Measurements from ENCODE around the gene CCNYL1. TPM values are rescaled to one million over a fixed set of nuclear protein-coding genes. Genes with fewer than 3 reads are reported as not detected.
A peak's percentile ranks its signal among the peaks of the same experiment; 100 is the strongest.
"Not testable (repeated sequence)": the region's sequence is repeated elsewhere in the genome, so short reads cannot be mapped to it uniquely, and the experiment has no call there.

The CCNYL1 gene
- polyA plus RNA-seq, 1 donor from 2014 or later: 2.4 TPM

DNA sequence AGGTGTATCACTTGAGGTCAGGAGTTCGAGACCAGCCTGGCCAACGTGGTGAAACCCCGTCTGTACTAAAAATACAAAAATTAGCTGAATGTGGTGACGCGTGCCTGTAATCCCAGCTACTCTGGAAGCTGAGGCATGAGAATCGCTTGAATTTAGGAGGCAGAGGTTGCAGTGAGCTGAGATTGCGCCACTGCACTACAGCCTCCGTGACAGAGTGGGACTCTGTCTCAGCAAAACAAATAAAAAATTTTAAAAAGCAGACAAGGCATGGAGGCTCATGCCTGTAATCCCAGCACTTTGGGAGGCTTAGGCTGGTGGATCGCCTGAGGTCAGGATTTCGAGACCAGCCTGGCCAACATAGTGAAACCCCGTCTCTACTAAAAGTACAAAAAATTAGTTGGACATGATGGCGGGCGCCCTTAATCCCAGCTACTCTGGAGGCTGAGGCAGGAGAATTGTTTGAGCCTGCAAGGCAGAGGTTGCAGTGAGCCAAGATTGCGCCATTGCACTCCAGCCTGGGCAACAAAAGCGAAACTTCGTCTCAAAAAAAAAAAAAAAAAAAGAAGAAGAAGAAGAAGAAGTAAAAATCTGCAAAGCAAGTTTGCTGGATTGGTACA, 20.5 kb upstream of the CCNYL1 start:
- H3K9me3 Mint-ChIP-seq, H3K27me3 Mint-ChIP-seq, H3K36me3 Mint-ChIP-seq, H3K27ac Mint-ChIP-seq, H3K4me1 Mint-ChIP-seq, H3K4me3 Mint-ChIP-seq: not testable (repeated sequence)

DNA sequence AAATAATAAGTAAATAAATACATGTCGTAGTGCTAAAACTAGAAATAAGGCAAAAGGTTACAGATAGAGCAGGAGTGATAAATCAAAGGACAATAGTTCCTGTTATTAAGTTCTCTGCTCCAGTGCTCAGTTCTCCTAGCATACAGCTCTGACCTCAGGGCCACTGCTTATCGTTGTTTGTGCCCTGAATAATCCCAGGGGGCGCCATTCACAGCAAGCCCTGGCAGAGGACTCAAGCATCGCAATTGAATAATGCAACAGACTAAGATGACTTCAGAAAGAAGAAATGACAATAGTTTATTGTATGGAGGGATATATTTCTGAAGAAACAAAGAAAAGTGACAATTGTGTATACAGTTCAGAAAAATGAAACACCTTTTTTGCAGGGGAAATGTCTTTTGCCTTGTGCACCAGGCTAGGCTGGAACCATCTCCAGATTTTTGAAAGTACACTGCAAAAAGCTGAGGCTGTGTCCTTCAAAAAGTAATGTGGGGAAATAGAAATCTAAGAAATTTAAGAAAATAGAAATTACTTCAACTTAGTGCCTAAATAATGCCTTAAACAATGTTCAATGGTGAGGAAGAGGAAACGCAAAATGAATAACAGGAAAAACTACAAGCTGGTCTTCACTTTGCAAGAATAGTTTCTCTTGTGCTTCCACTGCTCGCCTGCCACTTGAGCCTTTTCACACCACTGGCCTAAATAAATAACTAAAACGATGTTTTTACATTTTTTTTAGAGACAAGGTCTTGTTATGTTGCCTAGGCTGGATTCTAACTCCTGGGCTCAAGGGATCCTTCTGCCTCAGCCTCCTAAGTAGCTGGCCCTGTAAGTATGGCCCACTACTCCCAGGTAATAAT, 19.0 kb upstream of the CCNYL1 start:
- Mint-ChIP-seq H3K9me3 (no peaks in the 10 kb centered on the region), H3K4me1 (peaks cover 5 to 10% (median 8%) of the 10 kb centered on the region in 3 donors), H3K36me3 (peaks cover 3% of the 10 kb centered on the region), H3K27me3 (no peaks in the 10 kb centered on the region), H3K4me3 (no peak overlapping the region), H3K27ac (no peak overlapping the region)

DNA sequence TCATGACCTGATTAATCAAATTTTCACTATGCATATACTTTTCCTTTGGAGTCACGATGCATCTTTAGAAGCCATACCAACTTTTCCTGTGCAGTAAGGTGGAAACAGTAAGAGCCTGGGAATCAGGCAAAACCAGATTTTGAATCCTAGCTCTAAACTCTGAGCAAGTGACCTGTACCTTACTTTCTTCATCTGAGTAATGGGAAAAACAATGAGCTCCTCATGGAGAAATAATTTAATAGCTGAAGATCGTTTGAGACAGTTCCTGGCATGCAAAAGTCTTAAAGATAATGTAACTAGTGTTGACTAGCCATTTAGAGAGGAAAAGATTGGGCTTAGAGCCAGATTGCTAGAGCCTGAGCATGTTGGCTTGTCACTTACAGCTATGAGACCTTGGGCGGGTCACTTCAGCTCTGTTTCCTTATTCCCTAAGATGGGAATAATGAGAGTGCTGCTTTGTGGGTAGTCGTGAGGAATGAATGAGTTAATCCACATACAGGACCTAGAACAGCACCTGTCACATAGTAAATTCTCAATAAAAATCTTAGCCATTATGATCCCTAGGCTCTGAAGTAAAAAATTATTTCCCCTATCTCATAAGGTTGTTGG, 17.7 kb upstream of the CCNYL1 start:
- Mint-ChIP-seq H3K4me3 (no peak overlapping the region), H3K9me3 (no peaks in the 10 kb centered on the region), H3K36me3 (peaks cover 3% of the 10 kb centered on the region), H3K27me3 (no peaks in the 10 kb centered on the region), H3K27ac (peak overlapping the region in 1 of 3 donors; percentile 65), H3K4me1 (peaks cover 5 to 6% (median 5%) of the 10 kb centered on the region in 3 donors)

DNA sequence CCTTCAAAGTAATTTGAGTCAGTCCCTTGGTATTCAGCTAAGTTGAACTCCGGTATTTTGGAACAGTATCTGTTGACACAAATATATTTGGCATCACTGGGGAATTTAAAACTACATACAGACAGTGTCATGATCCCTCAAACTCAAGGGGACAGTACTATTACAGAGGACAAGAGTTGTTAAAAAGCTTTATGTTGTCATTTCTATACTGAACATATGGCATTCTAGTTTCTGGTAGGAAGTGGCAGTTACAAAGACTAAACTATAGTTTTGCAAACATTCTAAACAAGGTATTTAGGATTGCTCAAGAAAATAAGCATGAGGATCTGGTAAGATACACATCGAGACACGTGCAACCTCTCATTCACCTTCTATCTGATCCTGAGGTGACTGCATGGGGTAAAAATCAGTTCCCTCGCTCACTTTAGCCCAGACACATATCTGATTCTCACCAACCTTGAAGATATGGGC, 16.6 kb upstream of the CCNYL1 start:
- H3K27me3 Mint-ChIP-seq: no peaks in the 10 kb centered on the region
- no peak overlapping the region for H3K4me3 Mint-ChIP-seq
- H3K36me3 Mint-ChIP-seq: peaks cover 3% of the 10 kb centered on the region
- H3K9me3 Mint-ChIP-seq: no peaks in the 10 kb centered on the region
- H3K27ac Mint-ChIP-seq: no peak overlapping the region
- peaks cover 5 to 6% (median 5%) of the 10 kb centered on the region in 3 donors for H3K4me1 Mint-ChIP-seq

DNA sequence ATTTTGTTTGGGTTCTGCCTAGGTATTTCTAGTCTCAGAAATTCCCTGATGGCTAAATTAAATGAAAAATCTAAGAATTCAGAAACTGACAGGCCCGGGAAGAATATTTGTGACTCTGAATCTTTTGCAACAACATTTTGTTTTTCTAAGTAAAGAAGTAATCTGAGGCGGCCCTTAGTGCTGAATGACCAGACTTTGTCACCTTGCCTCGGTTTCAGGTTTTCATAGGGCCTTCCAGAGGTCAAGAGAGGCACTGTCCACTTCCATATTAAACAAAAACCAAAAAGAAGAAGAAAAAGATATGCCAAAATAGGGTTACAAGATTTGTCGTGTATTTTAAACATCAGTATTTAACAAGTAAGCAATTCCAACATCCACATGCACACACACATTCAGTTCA, 16.1 kb upstream of the CCNYL1 start:
- Mint-ChIP-seq H3K27ac (peak overlapping the region in 1 of 3 donors; percentile 53), H3K9me3 (no peaks in the 10 kb centered on the region), H3K27me3 (no peaks in the 10 kb centered on the region), H3K4me3 (no peak overlapping the region), H3K4me1 (peaks cover 5 to 6% (median 5%) of the 10 kb centered on the region in 3 donors), H3K36me3 (peaks cover 3% of the 10 kb centered on the region)

DNA sequence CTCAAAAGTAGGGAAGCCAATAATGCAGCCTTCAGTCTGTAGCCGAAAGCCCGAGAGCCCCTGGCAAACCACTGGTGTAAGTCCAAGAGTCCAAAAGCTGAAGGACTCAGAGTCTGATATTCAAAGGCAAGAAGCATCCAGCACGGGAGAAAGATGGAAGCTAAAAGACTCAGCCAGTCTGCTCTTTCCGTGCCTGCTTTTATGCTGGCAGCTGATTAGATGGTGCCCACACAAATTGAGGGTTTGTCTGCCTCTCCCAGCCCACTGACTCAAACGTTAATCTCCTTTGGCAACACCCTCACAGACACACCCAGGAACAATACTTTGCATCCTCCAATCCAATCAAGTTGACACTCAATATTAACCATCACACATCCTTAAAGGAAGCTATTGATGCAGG, 14.5 kb upstream of the CCNYL1 start:
- H3K4me3 Mint-ChIP-seq, H3K9me3 Mint-ChIP-seq, H3K27me3 Mint-ChIP-seq, H3K27ac Mint-ChIP-seq, H3K36me3 Mint-ChIP-seq, H3K4me1 Mint-ChIP-seq: not testable (repeated sequence)

DNA sequence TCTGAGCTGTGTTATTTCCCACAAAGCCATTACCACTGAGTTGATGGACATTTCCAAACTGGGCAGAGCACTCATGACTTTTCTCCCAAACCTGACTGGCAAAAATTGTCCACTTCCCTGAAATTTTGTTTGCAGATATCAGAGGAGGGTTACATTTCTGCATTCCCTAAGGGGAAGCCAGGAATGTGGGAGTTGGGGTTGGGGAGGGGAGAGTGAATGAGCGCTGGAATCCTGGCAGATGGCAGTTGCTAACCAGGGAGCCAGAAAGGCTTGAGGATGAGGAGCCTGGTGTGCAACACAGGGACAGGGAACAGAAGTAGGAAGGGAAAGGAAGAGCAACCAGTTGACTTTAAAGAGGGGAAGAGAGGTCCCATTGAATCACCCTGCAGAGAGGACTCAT, 14.0 kb upstream of the CCNYL1 start:
- no peaks in the 10 kb centered on the region for H3K9me3 Mint-ChIP-seq
- no peak overlapping the region for H3K27ac Mint-ChIP-seq
- no peaks in the 10 kb centered on the region for H3K27me3 Mint-ChIP-seq
- peaks cover 0 to 3% (median under 1%) of the 10 kb centered on the region in 3 donors for H3K4me1 Mint-ChIP-seq
- no peak overlapping the region for H3K4me3 Mint-ChIP-seq
- H3K36me3 Mint-ChIP-seq: peaks cover 3% of the 10 kb centered on the region

DNA sequence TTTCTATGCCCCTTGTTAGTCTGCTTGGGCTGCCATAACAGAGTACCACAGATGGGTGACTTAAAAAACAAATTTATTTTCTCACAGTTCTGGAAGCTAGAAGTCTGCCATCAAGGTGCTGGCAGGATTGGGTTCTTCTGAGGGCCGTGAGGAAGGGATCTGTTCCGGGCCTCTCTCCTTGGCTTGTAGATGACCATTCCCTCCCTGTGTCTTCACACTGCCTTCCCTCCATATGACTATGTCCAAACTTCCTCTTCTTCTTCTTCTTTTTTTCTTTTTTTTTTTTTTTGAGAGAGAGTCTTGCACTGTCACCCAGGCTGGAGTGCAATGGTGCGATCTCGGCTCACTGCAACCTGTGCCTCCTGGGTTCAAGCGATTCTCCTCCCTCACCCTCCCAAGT, 13.1 kb upstream of the CCNYL1 start:
- peaks cover 0 to 3% (median 0%) of the 10 kb centered on the region in 3 donors for H3K4me1 Mint-ChIP-seq
- H3K27ac Mint-ChIP-seq: peak overlapping the region in 1 of 3 donors; percentile 74
- peaks cover 2% of the 10 kb centered on the region for H3K36me3 Mint-ChIP-seq
- H3K9me3 Mint-ChIP-seq: no peaks in the 10 kb centered on the region
- H3K27me3 Mint-ChIP-seq: no peaks in the 10 kb centered on the region
- H3K4me3 Mint-ChIP-seq: no peak overlapping the region

DNA sequence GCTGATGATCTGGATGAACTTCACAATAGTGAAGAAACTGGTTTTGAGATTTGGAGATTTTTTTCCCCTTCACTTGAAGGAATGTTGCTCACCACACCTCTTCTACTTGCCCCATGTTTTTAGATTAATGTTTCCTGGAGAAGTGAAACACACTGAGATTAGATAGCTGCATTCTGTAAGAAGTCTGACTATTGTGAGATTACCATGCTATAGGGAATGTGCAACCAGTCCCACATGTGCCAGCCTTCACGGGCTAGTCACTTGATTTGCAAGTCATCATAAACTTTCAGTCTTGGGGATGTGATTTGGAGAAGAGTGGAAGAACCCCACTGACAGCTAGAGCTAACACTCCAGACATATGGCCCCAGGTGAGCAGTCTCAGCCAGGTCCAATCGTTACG, 7.4 kb upstream of the CCNYL1 start:
- Mint-ChIP-seq H3K27ac (peak overlapping the region in 1 of 3 donors; percentile 18), H3K36me3 (no peaks in the 10 kb centered on the region), H3K4me3 (peak overlapping the region in 1 of 4 donors; percentile 13), H3K4me1 (peaks cover 0 to 4% (median 3%) of the 10 kb centered on the region in 3 donors), H3K9me3 (no peaks in the 10 kb centered on the region), H3K27me3 (no peaks in the 10 kb centered on the region)

DNA sequence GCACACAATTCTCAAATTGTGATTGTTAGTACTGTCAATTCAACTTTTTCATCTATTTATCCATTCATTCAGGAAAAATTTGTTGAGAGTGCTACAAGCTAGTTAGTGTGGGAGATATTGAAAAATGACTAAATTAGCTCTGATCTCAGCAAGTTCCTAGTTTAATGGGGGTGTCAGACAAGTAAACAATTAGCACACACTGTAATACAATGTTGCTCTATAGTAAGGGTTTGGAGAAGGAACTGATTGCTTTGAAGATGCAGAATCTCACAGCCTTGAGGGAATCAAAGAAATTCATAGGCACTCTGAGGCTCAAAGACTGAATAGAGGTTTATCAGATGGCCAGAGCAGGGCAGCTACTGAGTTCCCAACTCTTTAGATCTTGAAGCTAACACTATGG, 6.8 kb upstream of the CCNYL1 start:
- H3K27me3 Mint-ChIP-seq: no peaks in the 10 kb centered on the region
- peak overlapping the region in 1 of 4 donors; percentile 13 for H3K4me3 Mint-ChIP-seq
- no peaks in the 10 kb centered on the region for H3K9me3 Mint-ChIP-seq
- H3K4me1 Mint-ChIP-seq: peaks cover 0 to 4% (median 3%) of the 10 kb centered on the region in 3 donors
- no peaks in the 10 kb centered on the region for H3K36me3 Mint-ChIP-seq
- no peak overlapping the region for H3K27ac Mint-ChIP-seq

DNA sequence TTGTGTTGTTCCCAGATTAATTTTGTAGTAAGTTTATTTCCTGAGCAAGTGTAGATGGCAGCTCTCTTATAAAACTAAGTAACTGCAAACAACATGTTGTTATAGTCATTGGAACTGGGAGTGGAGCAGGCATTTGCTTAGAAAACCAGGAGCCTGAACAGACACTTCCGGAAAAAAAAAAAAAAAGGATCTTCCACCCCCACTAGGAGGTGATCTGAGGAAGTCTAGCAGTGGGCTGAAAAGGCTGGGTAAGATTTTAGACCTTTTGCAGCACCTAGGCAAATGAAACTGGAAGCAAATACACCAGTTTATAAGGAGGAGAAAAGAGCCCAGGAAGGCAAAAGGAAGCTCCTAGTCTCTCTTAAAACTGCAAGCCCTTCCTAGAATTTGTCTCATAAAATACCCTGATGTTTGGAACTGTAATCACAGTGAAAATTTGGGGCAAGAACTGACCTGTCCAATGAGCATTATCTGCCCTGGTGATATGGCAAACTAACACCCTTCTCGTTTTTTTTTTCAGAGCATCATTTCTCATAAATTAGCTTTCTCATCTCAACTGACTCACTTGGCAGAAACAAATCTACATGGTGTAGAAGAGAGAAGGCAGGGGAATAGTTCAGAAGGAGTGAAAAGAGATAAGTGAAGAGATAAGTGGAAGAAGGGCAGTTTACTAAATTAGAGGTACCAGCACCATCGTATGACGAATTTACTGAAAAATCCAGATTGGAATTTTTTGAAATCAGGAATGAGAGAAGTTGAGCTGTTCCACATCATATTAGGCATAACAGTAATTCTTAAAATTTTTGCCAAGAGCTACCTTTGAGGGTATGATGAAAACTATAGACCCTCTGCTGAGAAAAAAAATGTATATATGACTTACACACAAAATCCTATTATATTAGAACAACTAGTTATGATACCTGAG, 4.2 kb upstream of the CCNYL1 start:
- peak overlapping the region in 1 of 4 donors; percentile 57 for H3K4me3 Mint-ChIP-seq
- H3K4me1 Mint-ChIP-seq: peaks cover 4 to 10% (median 5%) of the 10 kb centered on the region in 3 donors
- no peak overlapping the region for H3K27ac Mint-ChIP-seq

DNA sequence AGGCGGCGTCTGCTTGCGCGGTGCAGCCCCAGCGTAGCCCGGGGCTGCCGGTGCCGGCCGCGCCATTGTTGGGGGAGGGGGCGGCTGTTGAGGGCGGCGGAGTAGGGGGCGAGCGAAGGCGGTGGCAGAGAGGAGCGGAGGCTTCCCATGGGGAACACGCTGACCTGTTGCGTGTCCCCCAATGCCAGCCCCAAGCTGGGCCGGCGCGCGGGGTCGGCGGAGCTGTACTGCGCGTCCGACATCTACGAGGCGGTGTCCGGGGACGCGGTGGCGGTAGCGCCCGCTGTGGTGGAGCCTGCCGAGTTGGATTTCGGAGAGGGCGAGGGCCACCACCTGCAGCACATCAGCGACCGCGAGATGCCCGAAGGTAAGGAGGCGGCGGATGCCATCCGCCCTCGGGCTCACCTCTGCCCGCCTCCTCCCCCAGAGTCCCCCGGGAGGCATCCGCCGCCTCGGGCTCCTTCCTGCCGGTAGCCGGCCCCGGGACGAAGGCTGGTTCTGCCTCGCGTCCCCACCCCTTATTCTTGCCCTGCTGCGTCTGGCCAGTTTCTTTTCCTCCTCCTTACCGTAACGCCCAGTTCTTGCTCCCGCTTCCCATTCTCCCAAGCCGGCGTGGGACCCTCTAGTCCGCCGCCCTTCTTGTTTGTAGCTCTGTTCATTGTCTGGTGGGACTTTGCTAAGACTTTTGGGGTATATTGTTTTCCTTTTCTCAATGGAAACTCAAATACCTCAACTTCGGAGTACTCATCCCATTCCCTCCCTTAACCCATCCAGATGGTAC, 500 bp downstream of the CCNYL1 start:
- H3K4me1 Mint-ChIP-seq: peaks cover 12 to 25% (median 18%) of the 10 kb centered on the region in 3 donors
- H3K36me3 Mint-ChIP-seq: no peaks in the 10 kb centered on the region
- H3K9me3 Mint-ChIP-seq: no peaks in the 10 kb centered on the region
- H3K4me3 Mint-ChIP-seq: peak overlapping the region; percentile 91 to 100 (median 98)
- H3K27me3 Mint-ChIP-seq: no peaks in the 10 kb centered on the region
- peak overlapping the region; percentile 90 to 96 (median 93) for H3K27ac Mint-ChIP-seq

More for the DNA sequence above, 4.2 kb upstream of the CCNYL1 start:
- no peaks in the 10 kb centered on the region for H3K36me3 Mint-ChIP-seq
- no peaks in the 10 kb centered on the region for H3K9me3 Mint-ChIP-seq
- H3K27me3 Mint-ChIP-seq: no peaks in the 10 kb centered on the region

DNA sequence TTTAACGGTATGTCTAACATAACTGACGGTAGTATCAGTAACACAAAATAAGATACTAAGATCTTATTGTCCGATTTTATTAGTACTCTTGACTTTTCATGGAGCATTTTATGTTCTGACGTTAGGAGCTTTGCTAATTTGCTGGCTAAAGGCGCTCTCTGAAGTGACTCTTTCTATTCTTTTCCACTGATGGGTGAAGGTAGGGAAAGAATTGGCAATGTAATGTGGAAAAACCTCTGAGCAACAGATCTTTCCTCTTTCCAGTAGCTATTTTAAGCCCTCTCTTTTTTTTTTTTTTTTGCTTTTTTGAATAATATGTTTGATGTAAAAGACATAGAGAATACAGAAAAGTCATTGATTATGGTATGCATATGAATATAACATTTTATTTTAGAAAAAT, 4.6 kb downstream of the CCNYL1 start:
- Mint-ChIP-seq H3K4me1 (peaks cover 19 to 26% (median 20%) of the 10 kb centered on the region in 3 donors), H3K36me3 (no peaks in the 10 kb centered on the region), H3K27ac (no peak overlapping the region), H3K4me3 (no peak overlapping the region), H3K9me3 (no peaks in the 10 kb centered on the region), H3K27me3 (no peaks in the 10 kb centered on the region)

DNA sequence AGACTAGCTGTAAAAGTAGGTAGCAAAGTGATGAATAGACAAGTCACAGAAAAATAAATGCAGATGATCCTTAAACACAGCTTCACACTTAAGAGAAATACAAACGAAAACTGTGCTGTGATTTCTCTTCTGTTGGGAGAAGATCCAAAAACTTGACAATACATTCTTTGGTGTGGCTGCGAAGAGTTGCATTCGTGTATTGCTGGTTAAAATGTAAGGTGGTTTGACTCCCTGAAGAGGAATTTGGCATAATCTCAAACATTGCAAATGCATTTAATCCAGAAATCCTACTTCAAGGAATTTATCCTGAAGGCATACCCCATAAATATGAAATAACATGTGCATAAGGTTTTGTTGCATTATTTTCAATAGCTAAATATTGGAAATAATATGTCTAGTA, 7.1 kb downstream of the CCNYL1 start:
- Mint-ChIP-seq H3K36me3 (no peaks in the 10 kb centered on the region), H3K9me3 (no peaks in the 10 kb centered on the region), H3K4me1 (peaks cover 12 to 18% (median 13%) of the 10 kb centered on the region in 3 donors), H3K27ac (no peak overlapping the region), H3K27me3 (no peaks in the 10 kb centered on the region), H3K4me3 (no peak overlapping the region)
